Urothelium cell line (cell line): ENCODE measurements around the gene WEE1.
"Not testable (repeated sequence)": the region's sequence is repeated elsewhere in the genome, so short reads cannot be mapped to it uniquely, and the experiment has no call there.

ENCODE experiments used
- DNase-seq: peaks from one replicate; pipeline ENCODE4 v3.0.0; 2011; ENCODE audit warnings: low spot score, mixed read lengths
- FAIRE-seq: peaks from 2 replicates; lab custom pipeline; 2011; peaks lifted over from hg19 to GRCh38; lab: Jason Lieb, UNC

Gene WEE1

DNA sequence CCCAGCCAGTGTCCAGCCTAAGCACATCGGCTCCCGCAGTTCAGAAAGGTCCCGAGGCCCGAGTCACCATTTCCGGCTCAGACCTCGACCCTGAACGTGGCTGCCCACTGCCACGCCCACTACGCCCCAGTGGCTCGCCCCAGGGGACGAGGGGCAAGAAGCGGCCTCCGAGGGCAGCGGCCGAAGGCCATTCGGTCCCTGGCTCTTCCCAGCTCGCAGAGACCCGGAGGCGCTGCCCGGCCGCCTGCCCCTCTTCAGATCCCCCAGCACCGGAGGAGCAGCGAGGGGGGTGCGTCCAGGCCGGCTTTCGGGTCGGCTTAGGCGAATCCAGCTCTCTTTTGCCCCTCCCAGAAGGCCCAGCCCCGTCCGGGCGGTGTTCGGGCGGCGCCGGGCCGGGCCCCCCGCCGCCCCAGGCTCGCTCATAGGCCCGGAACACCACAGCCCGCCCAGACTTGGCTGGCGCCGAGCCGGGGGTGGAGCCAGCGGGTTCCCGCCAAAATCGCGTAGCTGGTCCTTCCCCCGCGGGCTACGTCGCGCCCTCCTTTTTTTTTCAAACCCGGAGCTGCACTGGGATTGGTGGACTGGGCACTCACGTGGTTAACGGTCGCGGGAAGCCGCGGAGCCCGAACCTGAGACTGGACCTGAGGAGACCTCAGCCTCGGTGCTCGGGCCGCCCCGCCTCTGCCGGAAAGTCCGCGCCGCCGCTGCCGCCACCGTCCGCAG, at the start of gene WEE1:
TSS of gene WEE1 (plus strand) at position 619 of the 723 bp plus-strand sequence. CDS start 264 bp downstream, outside the sequence.
- DNase-seq (peak; percentile 98), FAIRE-seq (no peak)

DNA sequence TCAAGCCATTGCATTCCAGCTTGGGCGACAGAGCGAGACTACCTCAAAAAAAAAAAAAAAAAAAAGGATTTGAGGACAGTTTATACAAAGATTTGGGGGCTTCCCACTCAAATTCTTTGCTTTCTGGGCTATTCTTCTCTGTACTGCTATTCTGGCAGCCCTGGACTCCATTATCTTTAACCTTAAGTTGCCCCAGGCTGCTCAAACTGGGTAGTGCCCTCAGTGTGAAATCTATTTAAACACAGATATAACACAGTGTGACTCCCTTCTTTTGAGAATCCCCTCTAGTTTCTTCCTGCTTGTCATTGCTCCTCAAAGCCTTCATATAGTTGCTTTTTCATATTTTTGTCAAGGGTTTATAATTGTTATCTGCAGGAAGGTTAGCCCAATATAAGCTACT, 49.5 kb upstream of the WEE1 start:
- FAIRE-seq, result no peak
- DNase-seq, result no peak

DNA sequence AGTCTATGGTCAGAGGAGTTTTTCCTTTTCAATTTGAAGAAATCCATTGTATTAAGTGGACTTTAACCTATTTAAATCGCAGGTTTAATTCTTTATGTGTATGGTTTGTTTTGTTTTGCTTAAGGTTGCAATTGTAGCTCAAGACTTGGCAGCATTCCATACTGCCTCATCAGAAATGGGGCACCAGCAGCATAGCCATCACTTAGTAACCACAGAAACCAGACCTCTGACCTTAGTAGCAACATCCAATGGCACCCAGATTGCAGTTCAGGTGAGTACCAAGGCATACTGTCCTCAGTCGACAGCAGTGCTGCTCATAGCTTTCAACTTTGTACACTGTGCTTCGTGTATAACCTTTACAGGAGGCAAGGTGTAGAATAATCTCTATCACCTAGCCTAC, 48.4 kb upstream of the WEE1 start:
- DNase-seq, result no peak
- no peak for FAIRE-seq

DNA sequence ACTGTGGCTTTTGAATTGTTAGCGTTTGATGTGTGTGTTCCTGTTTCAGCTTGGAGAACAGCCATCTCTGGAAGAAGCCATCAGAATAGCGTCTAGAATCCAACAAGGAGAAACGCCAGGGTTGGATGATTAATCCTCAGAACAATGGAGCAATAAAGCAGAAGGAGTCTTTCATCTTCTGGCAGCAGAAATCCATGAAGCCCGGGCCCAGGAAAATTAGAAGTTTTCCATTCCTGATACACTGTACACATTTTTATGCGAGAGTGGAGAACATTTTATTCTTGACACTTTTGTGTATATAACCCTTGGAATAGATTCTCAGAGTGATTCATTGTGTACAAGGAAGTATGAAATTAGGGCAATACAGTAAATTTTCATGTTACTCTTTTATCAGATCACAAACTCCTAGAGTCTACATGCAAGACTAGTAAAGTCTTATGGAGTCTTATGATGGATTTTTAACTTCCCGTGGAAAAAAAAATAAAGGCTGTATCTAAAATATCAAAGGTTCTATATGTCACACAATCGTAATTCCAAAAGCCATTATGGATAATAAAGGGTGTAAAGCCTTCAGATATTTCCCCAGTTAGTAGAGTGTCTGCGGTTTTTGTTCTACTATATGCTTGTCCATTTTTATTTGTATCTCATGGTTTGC, 45.9 kb upstream of the WEE1 start:
- DNase-seq, result no peak
- no peak for FAIRE-seq

DNA sequence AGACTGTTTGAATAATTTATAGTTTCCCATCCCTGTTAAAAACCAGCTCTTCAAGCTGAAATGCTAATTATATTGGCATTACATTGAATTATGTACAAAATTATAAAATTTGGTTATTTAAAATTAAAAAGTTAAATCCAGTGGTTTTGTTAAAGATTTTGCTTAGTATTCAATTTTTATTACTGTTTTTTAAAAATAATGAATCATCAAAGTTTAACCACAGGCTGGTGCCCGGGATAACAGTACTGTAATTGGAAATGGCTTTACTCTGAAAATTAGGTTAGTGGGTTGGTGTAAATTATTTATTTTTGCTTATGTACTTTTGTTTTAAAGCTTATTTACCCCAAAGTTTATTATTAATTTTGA, 45.4 kb upstream of the WEE1 start:
- FAIRE-seq, result no peak
- DNase-seq, result no peak

DNA sequence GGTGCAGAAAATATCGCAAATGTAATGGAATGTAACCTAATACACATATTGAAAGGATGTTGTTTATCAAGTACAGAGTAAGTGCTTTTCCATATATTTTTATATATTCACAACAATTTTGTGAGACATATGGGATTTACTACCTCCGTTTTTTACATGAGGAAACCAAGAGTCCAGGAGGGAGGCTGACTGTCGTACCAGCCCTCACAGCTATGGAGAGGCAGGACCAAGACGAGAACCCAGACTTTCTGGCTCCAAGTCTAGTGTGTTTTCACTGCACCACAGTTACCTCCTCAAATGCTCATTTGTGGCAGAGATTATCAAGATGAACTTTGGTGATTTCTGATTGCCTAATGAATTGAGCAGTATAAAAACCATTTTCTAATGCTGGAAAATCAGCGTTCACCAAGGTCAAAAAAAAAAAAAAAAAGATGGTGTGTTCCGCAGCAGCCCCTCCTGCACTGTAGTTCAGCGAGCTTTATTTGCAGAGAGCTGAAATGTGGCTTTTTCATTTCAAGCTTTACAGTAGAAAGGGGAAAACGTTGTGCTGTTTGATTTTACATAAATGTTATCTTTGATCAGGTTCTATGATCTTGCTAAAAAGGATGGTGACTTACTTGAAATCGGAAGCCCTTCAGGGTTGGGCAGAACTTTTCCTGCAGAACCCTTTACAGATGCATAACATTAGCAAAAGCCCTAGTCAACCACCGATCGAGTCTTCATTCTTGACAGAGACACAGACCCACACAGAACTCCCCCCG, 44.7 kb upstream of the WEE1 start:
- DNase-seq (no peak), FAIRE-seq (no peak)

DNA sequence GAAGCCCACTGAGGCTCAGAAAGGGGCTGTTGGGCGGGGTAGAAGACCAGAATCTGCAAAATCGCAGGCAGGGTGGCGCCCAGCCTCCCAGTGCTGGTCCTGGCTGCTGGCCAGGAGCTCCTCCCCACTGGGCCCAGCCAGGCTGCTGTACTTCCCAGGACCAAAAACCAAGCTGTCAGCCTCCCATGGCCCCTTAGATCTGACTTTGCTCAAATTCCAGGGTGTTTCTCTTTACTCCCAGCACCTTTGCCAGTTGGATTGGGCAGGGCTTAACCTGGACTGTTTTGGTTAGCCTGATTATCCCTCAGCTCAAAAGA, 44.2 kb upstream of the WEE1 start:
- FAIRE-seq, result no peak
- no peak for DNase-seq

DNA sequence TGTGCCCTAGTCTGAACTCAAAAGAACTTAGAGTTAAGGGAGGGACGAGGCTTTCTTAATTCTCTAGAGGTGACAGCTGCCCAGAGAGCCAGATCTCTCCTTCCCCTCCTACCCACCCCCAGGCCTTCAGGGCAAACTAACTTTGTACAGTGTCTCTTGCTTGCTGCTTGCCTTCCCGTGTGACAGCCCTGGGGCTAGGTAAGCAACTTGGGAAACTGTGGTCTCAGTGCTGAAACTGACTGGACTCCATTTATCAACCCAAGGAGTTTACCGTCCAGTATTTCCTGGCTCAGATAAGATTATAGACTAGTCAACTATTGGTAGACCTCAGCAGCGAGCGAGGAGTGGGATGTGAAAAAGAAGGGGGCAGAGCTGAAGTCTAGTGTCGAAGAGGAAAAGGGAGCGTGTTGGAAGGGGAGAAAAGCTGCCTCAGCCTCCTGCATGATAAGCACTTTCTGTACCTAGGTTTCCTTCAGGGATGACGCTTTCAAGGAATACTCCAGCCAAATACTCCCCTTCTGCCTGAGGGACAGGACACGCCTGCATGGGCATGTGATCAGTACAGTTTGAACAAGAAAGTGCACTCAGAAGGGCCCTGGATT, 43.3 kb upstream of the WEE1 start:
- FAIRE-seq (no peak), DNase-seq (no peak)

DNA sequence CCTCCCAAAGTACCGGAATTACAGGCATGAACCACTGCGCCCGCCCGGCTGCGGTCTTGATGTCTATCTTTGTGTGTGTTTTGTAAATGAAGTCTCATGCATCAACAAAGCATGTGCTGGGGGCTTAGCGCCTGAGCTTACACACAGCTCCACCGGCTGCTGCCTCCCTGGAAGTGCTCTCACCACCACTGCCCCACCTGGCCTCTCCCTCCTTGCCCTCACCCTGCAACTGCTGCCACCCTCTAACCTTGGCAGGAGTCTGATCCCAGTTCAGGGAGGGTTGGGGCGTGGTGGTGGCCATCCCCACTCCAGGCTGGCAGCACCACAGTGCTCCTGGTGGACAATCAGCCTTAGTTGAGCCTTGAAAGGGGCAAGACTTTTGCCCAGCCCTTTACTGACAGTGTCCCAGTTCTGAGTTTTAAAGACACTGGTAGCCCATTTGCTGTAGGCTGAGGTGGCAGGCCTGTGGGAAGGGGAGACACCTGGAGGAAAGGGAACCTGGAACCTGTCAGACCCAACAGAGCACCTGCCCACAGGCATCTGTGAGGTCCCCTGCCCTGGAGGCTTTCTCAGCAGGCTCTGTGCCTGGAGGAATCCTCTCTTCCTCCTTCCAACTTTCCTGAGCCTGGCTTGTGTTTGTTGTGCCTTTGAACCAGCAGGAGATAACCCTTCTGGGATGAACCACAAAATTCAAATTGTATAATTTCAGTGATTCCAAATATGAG, 42.4 kb upstream of the WEE1 start:
- FAIRE-seq (no peak), DNase-seq (no peak)

DNA sequence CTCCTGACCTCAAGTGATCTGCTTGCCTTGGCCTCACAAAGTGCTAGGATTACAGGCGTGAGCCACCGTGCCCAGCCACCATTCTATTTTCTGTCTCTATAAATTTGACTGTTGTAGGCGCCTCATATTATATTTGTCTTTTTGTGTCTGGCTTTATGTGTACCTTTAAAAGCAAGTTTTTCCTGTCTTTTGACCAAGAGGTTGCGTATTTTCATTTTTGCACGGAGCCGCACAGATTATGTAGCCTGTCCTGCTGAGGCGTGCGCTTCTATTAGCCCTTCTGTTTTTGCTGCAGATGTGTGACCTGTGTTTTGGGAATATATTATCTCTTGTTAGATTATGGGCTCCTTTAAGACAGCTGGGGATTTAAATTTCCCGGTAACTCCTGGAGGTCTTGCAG, 40.4 kb upstream of the WEE1 start:
- FAIRE-seq (no peak), DNase-seq (no peak)

DNA sequence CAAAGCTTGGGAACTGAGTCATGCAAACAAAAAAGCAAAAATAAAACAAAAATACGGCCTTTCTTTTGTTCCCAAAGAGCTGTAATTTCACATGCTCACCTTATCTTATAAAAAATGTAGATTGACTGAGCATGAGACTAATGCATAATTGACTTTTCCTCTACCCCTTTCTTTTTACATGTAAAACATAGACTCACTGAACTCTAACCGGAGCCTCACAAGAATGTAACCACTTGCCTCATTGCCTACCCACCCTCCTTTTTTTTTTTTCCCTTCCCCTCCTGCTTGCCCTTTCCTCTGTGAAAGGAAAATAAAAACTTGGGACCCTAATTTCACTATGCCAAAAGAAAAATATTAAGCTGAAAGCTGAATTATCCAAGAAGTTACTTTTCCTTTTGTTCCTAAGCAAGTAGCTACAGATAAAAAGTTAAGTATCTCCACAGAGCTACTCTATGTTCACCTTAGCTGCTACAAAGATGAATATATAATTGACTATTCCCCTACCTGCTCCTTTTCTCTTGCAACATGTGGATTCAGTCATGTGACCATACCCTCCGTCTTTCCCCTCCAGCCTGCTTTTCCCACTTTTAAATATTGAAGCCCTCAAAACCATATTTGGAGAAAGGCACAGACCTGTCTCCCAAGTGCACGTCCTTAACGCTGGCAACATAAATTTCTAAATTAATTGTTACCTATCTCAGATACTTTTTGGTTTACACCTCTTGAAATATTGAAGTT, 39.6 kb upstream of the WEE1 start:
- no peak for DNase-seq

DNA sequence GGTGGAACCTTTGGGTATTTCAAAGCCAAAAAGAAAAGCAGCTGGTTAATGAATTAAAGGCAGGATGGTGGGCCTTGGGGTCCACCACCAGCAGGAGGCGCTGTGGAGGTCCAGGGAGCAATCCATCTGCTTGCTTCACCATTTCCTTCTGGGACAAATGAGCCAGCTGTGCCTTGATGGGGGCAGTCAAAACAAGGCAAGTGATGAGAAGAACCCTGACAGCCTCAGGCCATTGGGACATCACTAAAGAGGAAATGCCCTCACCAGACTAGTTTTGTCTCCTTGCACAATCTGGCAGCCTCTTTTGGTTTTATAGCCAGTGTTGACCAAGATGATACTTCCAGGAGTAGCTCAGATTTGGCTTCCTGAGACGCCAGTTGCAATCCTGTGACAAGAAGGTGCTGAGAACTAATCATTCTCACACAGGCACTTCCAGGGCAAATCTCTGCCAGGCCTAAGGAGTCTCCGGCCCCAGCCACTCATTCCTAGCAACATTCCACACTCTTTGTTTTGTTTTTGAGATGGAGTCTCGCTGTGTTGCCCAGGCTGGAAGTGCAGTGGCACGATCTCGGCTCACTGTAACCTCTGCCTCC, 38.2 kb upstream of the WEE1 start:
- DNase-seq (peak; percentile 58), FAIRE-seq (no peak)

More for the DNA sequence above, 39.6 kb upstream of the WEE1 start:
- FAIRE-seq, result no peak

DNA sequence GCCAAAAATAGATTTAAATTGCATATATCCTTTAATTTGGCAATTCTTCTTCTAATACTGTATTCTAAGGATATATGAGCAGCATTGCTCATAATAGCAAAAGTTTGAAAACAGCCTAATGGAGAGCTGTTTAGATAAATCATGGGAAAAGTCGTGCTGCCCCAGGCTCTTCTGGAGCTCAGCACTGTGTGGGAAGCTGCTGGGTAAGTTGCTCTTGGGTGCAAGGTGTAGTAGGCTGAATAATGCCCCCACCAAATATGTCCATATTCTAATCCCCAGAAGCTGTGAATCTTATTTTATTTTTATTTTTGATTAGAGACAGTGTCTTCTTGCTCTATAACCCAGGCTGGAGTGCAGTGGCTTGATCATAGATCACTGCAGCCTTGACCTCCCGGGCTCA, 34.9 kb upstream of the WEE1 start:
- FAIRE-seq (no peak), DNase-seq (no peak)

DNA sequence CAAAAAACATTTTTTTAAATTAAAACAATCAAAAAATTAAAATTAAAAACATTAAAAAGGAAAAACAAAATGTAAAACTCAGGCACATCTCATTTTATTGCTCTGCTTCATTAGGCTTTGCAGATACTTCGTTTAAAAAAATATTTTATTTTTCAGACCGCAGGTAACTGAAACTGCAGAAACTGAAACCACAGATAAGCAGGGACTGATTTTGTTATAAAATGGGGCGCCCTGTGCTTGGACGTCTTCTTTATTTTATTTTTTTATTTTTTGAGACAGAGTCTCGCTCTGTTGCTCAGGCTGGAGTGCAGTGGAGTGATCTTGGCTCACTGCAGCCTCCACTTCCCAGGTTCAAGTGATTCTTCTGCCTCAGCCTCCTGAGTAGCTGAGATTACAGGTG, 24.3 kb upstream of the WEE1 start:
- not testable (repeated sequence) for DNase-seq, FAIRE-seq

DNA sequence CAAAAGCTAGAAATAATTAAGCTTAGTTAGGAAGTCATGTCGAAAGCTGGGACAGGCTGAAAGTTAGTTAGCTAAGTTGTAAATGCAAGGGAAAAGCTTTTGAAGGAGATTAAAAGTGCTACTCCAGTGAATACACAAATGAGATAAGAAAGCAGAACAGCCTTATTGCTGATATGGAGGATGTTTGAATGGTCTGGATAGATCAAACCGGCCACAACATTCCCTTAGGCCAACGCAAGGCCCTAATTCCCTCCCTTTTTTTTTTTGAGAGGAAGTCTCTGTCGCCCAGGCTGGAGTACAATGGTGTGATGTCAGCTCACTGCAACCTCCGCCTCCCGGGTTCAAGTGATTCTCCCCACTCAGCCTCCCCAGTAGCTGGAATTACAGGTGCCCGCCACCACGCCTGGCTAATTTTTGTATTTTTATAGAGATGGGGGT, 23.3 kb upstream of the WEE1 start:
- FAIRE-seq (no peak), DNase-seq (no peak)

DNA sequence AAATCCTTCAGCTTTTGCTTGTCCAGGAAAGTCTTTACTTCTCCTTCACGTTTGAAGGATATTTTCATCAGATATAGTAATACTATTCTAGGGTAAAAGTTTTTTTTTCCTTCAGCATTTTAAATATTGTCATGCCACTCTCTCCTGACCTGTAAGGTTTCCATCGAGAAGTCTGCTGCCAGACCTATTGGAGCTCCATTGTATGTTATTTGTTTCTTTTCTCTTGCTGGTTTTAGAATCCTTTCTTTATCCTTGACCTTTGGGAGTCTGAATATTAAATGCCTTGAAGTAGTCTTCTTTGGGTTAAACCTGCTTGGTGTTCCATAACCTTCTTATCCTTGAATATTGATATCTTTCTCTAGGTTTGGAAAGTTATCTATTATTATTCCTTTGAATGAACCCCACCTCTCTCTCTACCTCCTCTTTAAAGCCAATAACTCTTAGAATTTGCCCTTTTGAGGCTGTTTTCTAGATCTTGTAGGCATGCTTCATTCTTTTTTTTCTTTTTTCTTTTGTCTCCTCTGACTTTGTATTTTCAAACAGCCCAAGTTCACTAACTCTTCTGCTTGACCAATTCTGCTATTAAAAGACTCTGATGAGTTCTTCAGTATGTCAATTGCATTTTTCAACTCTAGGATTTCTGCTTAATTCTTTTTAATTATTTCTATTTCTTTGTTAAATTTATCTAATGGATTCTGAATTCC, 12.0 kb upstream of the WEE1 start:
- DNase-seq (no peak), FAIRE-seq (no peak)

DNA sequence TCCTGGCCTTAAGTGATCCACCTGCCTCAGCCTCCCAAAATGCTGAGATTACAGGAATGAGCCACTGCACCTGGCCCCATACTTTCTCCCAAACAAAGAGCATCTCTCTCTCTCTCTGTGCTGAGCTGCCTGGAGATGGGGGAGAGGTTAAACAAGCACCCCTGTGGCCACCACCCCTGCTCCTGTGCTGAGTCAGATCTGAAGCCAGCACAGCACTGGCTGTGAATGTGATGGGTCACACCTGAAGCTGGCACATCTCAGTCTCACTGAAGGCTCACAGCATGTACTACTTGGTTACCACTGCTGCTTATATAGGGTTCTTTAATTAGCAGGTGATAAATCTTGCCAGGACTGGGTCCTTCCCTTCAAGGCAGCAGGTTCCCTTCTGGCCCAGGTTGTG, 10.8 kb upstream of the WEE1 start:
- DNase-seq (no peak), FAIRE-seq (no peak)

DNA sequence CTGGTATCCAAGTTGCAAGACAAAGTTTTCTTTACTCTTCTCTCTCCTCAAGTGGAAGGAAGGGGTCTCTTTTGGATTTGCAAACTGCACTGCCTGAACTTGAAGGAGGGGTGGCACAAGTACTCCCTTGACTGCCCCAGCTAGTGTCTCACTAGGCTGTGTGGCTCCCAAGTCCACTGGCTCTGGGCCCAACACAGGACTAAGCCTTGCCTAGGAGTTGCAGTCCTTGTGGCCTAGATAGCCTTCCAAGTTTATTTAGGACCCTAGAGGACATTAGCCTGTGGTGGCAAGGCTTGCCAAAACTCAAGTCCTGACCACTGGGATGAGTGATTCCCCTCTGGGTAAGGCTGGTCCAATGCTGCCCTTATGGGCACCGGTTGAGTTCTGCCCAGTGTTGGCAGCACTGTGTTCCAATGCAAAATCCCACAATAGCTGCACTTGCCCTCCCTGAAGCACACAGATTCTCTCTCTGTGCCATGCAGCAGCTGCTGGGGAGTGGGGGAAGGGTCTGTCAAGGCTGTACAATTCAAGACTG, 10.2 kb upstream of the WEE1 start:
- DNase-seq, result no peak
- FAIRE-seq, result no peak
